HG02973 (cell line): ENCODE measurements around the gene RPS19.
A peak's percentile ranks its signal among the peaks of the same experiment; 100 is the strongest.
"Not testable (repeated sequence)": the region's sequence is repeated elsewhere in the genome, so short reads cannot be mapped to it uniquely, and the experiment has no call there.

ENCODE experiments used
- ATAC-seq: cut with Tn5 transposase; IDR thresholded peaks from one replicate; pipeline ENCODE4 v1.9.1; 2021; ENCODE audit warnings: moderate library complexity; ENCODE audit not compliant: unreplicated experiment

RPS19 gene

DNA sequence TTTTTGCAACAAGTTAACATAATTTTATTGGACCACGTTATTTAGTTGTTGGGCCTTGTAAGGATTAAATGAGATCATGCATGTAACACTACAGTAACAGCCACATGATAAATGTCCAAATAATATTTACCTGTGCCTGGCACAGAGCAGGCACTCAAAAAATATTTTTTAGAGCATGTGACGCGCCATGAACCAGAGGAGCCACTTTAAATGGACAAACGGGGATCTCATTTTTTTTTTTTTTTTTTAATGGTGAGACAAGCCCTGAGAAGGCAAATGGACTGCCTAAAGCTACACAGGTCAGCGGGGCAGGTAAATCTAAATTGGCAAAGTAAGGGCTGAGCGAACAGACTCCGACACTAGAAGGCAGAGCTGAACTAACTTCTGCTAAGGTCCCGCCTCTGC is 840 bp upstream of the RPS19 start:
- no peak for ATAC-seq

DNA sequence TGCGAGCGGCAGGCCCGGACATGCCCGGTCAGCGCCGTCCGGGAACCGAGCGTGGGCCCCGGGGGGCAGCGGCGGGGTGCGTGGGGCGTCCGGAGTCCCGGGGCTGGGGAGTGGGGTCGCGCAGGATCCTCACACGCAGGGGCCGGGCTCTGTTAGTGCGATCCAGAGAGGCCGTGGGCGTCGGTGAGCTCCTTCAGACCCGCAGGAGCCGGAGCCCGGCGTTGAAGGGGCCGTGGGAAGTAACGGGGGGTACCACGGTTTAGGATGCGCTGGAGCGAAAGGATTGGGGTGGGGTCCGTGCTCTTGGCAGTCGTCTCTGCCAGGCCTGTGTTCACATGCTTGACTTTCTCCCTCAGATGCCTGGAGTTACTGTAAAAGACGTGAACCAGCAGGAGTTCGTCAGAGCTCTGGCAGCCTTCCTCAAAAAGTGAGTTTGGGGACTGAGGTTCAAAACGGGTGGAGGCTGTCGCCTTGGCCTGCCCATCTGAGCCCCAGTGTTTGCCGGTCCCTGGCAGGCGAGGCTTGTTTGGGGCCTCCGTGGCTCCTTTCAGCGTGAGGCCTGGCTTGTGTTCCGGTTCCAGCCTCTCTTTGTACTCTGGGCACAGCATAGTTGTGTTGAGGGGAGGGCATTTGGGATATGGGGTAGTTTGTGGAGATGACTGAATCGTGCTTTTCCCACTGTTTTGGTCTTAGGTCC is 512 bp downstream of the RPS19 start:
- no peak for ATAC-seq

DNA sequence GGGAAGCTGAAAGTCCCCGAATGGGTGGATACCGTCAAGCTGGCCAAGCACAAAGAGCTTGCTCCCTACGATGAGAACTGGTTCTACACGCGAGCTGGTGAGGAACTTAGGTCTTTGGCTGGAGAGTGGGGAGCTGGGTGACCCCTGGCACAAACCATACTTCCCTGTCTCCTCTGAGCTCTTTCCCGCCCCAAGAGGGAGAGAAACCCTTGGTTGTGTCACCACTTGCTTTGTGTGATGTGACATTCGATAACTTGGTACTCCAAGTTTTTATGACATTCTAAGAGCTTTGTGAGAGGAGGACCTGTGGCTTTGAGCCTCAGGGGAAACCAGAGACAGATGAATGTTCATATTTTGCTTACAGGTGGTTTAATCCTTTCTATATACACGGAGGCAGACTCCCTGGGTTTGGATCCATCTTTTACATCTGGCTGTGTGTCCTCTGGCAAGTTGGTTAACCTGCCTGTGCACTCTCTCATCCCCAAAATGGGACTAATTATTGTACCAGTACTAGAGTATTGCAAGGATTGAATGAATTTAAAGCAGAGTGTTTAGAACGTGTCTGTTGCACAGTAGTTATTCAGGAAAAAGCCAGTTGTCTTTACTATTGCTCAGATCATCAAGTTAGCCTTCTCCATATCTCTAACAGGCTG is 1.2 kb downstream of the RPS19 start:
- no peak for ATAC-seq

DNA sequence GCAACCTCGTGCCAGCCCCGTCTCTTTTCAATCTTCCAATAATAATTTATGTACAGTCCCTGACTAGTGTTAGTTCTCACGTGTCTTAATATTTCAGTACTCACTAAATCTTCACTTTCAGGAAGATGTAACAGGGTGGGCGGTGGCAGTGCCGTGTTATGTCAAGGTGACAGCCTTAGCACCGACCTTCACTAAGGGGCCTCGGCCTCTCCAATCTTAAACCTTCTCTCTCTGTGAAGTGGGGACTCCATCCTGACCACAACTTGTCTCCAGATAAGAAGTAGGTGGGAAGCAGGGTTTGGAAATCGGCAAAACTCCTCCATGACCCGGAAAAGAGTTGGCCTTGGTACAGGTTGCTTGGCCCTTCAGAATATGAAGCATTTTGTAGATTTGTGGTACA is 1.8 kb downstream of the RPS19 start:
- ATAC-seq: no peak

DNA sequence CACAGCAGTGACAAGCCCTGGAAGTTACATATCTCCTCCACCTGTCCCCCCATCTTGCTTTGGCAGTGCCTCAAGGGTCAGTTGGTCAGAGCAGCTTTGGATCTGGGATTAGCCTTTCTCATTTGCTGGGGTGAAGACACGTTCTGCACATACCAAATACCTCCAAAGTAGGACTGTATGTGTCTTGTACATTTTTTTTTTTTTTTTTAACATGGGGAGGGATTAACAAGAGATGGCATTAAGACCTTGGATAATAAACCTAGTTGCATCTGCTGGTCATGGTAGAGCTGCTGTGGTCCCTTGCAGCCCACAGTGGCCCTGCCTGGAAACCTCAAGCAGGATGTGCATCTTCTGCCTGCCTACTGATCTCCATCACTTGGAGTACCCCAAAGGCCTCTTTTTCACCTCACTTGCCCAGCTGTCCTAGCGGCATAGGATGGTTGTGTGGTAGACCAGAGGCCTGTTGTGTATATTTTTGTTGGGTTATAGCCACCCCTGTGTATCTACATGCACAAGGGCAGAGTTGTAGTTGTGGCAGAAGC is 2.5 kb downstream of the RPS19 start:
- no peak for ATAC-seq

DNA sequence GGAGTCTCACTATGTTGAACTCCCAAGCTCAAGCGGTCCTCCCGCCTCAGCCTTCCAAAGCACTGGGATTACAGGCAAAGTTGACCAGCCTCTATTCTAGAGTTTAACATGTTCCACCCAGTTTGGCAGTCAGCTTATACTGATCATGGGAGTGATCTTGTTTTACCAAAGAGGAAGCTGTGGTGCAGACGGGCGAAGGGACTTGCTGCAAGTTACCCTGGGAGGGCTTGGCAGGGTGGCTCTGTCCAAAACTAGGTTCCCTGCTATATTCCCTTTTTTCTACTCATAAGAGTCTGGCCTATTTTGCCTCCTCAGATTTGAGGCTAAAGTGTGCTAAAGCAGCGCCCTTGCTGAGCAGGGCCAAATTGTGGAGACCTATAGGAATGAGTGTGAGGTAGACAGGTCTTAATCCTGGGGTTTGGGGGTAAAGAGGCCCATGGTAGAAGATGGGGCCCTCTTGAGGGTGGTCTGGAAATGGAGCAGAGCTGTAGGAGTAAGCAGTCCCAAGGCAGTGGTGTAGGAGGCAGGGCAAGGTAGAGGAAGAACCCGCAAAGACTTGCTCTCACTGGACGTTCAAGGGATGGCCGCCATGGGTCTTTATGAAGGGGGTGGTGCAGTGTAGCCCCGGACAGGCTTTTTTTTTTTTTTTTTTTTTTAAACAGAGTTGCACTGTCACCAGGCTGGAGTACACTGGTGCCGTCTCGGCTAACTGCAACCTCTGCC is 3.3 kb downstream of the RPS19 start:
- ATAC-seq: no peak

DNA sequence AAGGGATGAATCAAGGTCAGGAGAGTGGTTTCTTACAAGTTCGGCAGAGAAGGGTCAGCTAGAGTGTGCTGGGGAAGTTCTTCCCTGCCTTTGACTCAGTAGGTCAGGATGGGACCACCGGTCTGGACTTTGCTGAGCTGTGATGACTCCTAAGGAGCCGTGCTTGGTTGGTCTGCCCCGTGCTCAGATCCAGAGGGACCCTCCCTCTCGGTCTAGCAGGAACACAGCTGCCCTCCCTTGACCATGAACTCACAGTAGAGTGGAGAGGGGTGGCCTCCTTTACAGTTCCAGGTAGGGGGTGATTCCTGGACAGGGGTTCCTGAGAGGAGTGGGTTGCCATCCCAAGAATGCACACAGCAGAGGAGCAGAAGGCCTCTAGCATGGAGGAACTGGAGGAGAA is 4.3 kb downstream of the RPS19 start:
- no peak for ATAC-seq

DNA sequence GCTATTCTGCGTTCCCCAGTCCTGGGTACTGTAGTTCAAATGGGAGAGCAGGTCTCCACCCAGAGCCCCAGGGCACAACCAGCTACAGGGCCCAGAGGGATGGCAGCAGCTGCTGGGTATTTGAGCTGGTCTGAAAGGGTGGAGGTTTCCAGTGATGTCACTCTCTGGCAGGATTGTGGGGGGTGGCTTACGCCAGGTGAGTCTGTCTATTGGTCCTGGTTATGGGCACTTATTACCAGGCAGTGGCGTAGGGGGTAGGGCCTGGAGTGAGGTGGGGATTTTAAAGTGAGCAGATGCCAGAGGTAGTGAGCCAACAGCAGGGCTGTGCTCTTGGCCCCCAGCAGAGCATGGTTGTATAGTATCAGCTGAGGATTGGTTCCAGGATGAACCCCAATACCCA is 6.2 kb downstream of the RPS19 start:
- no peak for ATAC-seq

DNA sequence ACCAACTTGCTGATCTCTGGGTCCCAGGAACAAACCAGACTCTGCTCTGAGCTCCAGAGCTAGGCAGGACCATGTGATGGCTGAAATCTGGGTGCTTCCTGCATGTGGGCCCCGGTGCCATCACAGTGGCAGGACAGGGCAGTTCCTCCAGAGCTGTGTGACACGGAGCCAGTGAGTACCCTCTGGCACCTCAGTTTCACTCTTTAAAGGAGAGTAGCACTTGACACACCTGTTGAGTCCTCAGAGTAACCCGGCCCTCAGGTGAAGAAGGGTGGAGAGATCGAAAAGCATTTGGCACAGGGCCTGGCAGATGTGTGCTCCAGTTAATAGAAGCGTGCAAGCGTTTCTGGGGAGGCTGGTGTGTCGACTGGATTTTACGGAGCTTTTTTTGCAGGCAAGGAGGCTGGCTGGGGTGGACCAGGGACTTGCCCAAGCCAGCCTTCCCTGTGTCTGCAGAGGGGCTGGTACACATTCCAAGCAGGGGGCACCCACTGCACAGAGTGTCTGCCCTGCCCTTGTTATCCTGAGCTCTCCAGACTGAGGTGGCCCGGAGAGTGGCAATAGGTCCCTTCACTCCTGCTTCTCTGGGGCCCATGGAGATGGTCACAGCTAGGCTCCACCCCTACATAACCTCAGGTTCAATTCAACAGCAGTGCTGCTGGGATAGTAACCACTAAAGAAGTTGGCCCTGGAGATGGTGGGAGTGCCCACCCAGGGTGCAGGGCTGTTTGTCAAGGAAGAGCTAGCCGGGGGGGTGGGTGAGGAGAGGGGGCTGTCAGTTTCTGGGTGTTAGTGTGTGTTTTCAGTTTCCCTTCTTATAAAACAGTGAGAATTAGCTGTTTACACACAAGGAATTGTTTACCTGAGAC is 8.3 kb downstream of the RPS19 start:
- ATAC-seq: no peak

DNA sequence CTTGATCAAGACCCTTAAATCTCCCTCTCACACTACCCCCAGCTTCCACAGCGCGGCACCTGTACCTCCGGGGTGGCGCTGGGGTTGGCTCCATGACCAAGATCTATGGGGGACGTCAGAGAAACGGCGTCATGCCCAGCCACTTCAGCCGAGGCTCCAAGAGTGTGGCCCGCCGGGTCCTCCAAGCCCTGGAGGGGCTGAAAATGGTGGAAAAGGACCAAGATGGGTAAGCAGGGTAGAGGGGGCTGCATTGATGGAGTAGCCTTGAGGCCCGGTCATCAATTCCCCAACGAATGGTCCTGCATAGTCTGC is 8.9 kb downstream of the RPS19 start:
- ATAC-seq: no peak

DNA sequence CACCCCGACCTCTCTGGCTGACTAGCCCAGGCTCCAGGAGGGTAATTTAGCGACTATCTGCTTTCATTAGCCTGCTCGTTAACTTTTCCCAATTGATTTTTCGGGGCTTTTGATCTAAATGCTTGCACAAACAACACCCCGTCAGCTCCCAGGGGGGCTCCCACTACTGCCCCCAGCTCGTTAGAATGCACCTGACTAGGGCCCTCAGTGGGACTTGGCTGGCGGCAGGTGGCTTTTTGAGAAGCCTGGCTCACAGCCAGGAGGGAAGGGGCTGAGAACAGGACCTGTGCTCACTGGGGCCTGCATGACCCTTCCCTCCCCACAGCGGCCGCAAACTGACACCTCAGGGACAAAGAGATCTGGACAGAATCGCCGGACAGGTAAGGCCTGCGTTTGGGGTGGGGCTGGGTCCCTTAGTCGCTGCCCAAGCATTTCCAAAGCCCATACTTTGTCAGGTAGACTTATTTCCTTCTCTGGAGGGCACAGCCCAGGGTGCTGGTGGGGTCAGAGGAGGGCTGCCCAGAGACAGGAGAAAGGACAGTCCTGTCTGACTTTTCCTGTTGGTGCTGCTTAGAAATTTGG is 9.4 kb downstream of the RPS19 start:
- ATAC-seq: no peak

DNA sequence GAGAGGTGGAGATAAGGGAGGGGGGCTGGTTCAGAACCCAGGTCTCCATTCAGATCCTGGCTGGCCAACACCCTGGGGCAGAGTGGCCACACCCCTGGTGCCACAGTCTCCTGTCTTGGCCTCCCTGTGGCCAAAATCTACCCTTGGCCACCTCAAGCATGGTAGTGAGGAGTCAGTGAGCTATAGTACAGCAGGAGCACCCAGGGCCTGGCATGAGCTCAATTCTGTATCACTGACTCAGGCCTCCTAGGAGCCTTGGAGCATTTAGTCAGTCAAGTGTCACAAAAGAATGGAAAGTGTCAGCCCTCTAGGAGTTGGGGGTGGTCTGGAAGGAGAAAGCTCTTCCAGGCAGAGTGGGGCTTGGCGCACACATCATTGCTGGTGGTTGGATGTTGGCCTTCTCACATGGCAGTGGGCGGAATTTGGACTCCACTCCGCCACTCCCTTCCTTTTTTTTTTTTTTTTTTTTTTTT is 10.4 kb downstream of the RPS19 start:
- ATAC-seq: no peak

DNA sequence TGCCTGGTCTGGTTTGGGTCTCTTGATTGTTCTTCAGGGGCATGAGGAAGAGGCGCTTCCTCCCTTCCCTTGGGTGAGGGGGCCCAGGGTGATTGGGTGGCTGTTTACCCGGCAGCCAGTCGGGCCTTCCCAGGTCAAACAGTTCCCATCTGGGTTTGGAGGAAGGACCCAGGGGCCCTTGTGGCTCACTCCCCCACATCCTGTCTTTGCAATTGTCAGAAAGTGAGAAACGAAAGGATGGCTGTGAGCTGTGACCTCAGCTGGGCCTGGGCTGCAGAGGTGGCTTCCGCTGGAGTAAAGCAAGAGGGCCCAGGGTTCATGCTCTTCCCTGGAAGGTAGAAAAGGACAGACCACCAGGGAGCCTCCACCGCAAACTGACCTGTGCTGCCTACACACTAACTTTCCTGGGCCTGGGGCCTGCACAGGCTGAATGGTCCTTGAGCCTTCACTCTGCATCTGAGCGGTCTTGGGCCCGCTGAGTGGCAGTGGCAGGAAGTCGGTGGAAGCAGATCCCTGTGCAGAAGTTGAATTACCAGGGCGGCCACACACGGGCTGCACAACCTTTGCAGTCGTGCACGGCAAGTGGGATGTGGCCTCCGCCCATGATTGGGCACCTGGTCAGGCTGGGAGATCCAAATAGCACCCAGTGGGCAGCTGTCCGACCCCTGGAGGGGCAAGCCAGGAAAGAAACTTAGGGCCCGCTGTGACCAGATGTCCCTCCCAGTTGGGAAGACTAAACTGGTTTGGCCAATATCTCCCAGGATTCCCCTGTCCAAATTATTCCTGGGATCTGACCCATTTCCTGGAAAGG is 11.7 kb downstream of the RPS19 start:
- peak; percentile 47 for ATAC-seq

DNA sequence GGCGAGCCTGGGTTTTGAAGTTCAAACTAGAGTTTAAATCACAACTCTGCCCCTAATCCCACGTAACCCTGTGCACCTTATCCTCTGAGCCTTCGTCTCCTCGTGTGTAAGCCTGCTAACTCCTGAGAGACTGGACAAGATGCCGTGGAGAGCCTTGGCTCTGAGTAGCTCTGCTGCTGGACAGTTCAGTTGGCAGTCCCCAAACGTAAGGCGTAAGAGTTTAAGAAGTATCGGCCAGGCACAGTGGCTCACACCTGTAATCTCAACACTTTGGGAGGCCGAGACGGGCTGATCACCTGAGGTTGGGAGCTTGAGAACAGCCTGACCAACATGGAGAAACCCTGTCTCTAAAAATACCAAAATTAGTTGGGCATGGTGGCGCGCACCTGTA is 12.3 kb downstream of the RPS19 start:
- no peak for ATAC-seq

DNA sequence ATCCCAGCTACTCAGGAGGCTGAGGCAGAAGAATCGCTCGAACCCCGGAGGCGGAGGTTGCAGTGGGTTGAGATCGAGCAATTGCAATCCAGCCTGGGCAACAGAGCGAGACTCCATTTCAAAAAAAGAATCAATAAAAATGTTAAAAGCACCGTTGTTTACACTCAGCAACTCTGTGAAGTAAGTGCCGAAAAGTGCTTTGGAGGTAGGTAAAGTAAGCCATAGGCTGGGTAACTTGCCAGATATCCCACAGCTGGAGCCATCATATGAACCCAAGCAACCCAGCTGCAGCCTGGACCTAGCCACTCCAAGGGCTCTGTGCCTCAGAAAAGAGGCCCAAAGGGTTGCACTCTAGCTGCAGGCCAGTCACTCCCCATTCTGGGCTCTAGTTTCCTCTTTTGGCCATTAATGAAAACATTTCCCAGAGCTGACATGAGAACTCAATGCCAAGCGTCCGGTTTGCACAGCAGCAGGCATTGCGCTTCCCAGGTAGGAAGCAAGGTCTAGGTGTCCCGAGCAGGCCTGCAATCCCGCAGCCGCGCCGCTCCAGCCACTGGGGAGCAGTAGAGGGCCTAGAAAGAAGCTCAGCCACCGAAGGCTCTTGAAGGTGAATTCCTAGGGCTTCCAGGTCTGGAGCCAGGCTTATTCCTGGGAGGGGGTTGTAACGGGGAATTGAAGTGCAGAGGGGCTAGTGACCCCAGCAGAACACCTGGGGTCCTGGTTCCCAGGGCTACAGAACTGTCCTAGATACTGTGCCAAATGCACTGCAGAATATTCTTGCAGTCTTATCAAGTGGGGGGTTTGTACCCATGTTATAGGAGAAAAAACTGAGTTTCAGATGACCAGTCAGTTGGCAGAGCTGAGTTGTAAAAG is 13.0 kb downstream of the RPS19 start:
- ATAC-seq: no peak

DNA sequence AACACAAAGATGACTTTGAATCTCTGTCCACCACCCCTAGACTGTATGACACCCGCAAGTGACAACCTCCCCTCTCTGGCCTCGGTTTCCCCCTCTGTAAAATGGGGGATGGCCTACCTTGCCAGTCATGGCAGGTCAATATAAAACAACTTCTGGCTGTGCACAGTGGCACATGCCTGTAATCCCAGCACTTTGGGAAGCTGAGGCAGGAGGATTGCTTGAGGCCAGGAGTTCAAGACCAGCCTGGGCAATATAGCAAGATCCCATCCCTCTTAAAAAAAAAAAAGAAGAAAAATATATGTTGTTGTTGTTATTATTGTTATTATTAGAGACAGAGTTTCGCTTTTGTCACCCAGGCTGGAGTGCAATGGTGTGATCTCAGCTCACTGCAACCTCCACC is 15.9 kb downstream of the RPS19 start:
- not testable (repeated sequence) for ATAC-seq

DNA sequence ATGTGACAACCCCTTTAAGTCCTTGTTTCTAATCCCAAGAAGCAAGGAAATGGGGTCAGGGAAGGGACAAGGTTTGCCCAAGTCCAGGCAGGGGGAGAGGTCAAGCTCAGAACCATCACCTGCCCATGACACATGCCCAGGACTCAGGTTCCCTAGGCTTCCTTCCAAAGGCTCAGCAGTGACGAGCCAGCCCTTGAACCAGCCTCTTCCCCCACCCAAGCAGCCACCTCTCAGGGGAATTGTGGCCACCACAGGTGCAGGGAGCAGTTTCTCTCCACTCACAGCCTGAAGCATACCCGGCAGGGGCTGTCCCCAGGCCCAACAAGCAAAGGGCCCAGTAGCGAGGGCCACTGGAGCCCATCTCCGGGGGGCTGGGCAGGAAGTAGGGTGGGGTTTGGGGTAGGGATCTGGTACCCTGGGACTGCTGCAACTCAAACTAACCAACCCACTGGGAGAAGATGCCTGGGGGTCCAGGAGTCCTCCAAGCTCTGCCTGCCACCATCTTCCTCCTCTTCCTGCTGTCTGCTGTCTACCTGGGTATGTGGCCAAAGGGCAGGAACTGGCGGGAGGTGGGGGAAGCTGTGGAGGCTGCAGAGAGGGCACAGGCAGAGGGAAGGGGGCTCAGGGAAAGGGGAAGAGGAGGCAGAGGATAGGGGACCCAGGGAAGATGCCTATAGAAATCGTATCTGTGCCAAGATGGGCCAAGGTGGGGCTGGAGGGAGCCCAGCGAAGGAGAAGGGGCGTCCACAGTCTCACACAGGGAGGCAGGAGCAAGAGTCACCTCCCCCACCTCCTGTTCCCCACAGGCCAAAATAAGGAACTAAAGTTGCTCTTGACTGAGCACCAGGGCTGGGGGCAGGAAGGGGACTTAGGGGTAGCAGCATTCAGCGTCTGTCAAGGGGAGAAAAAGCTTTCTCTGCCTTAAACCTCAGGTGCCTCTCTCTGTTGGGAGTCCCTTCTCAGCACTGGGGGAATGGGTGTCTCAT is 17.1 kb downstream of the RPS19 start, which contains the start of gene CD79A:
CD79A (plus strand) TSS at position 433 of the 986 bp plus-strand sequence; CDS start at position 459, 26 bp downstream.
- peak; percentile 46 for ATAC-seq
